Testis (tissue), 2 donors: ENCODE data around the gene CUL5.

Source experiments
- POLR2A ChIP-seq: fragments of 450-650 bp; IDR thresholded peaks from one replicate; pipeline ENCODE4 v1.6.1; 2017; ENCODE audit warnings: antibody characterized with exemption, mild to moderate bottlenecking, moderate library complexity
- TF ChIP-seq, protein P1 (sequence below), 3 experiments: fragments of 450-650 bp in 2 of 3; fragments of 200-600 bp in 1 of 3; sonication (generic) in 1 of 3; IDR thresholded peaks; one replicate each; pipeline ENCODE4 v1.5.1; 2016 to 2019; ENCODE audit warnings: antibody characterized with exemption in 3 of 3, mild to moderate bottlenecking in 2 of 3, moderate library complexity in 1 of 3

DNA sequence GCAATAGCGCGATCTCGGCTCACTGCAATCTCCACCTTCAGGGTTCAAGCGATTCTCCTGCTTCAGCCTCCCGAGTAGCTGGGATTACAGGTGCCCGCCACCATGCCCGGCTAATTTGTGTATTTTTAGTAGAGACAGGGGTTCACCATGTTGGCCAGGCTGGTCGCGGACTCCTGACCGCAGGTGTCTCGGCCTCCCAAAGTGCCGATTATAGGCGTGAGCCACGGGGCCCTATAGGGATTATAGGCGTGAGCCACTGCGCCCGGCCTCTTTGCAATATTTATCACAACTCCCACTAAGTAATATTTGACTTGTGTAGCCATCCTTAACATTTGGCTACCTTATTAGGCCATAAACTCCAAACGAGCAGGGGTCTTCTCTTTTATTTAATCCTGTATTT is 879 bp upstream of the CUL5 start:
- no peak for TF ChIP-seq POLR2A
- TF ChIP-seq, protein P1, sequence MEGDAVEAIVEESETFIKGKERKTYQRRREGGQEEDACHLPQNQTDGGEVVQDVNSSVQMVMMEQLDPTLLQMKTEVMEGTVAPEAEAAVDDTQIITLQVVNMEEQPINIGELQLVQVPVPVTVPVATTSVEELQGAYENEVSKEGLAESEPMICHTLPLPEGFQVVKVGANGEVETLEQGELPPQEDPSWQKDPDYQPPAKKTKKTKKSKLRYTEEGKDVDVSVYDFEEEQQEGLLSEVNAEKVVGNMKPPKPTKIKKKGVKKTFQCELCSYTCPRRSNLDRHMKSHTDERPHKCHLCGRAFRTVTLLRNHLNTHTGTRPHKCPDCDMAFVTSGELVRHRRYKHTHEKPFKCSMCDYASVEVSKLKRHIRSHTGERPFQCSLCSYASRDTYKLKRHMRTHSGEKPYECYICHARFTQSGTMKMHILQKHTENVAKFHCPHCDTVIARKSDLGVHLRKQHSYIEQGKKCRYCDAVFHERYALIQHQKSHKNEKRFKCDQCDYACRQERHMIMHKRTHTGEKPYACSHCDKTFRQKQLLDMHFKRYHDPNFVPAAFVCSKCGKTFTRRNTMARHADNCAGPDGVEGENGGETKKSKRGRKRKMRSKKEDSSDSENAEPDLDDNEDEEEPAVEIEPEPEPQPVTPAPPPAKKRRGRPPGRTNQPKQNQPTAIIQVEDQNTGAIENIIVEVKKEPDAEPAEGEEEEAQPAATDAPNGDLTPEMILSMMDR (IDR thresholded peaks at IDR 0.05) = no peak
